Caco-2 (cell line): ENCODE data around the gene PRKAG2. TPM values are rescaled to one million over a fixed set of nuclear protein-coding genes. Genes with fewer than 3 reads are reported as not detected.

ENCODE experiments used
- BruUV-seq: library from RNA; stranded (reverse); fragments of 400-500 nt; replicated peaks from 2 replicates; lab custom pipeline; 2021; lab: Mats Ljungman, UMichigan
- CTCF ChIA-PET: fragments of 300-600 bp; sonication (Branson Sonifier 250); formaldehyde crosslinking; loops from one replicate; lab custom pipeline; 2022; ENCODE audit warnings: antibody characterized with exemption; lab: Charles Lee
- POLR2A ChIA-PET: fragments of 300-600 bp; sonication (Branson Sonifier 250); formaldehyde crosslinking; loops from one replicate; lab custom pipeline; 2022; ENCODE audit warnings: antibody characterized with exemption; lab: Charles Lee
- DNase-seq, 2 experiments: peaks; one replicate each; pipeline versions ENCODE4 v3.0.0 to v3.0.0-alpha.2; 2020 to 2022
- H3K27me3 ChIP-seq: replicated peaks from 2 replicates; pipeline ENCODE4 v1.6.0; 2011; ENCODE audit warnings: low read length; ENCODE audit not compliant: control insufficient read depth, insufficient read depth
- H3K36me3 ChIP-seq: 2 replicates; pipeline ENCODE4 v1.5.1; 2011; ENCODE audit warnings: low read length; ENCODE audit not compliant: control insufficient read depth, insufficient read depth
- H3K4me1 ChIP-seq: fragments of 250-450 bp; sonication (Bioruptor Pico); 2 replicates; pipeline ENCODE4 v1.5.1; 2020; ENCODE audit warnings: mild to moderate bottlenecking
- H3K4me3 ChIP-seq: 2 replicates; pipeline ENCODE4 v1.5.1; 2011; ENCODE audit warnings: low read depth, mild to moderate bottlenecking, control low read depth, low read length
- H3K9me3 ChIP-seq: fragments of 250-450 bp; sonication (Bioruptor Pico); 2 replicates; pipeline ENCODE4 v1.5.1; 2020; ENCODE audit warnings: mild to moderate bottlenecking, moderate library complexity
- H3K27ac Mint-ChIP-seq: one replicate; pipeline ENCODE4 v1.8.0; 2022; ENCODE audit warnings: mixed read lengths; ENCODE audit not compliant: unreplicated experiment
- H3K27me3 Mint-ChIP-seq: one replicate; pipeline ENCODE4 v1.8.0; 2022; ENCODE audit warnings: mixed read lengths; ENCODE audit not compliant: insufficient read depth, unreplicated experiment
- H3K36me3 Mint-ChIP-seq: one replicate; pipeline ENCODE4 v1.8.0; 2022; ENCODE audit warnings: mild to moderate bottlenecking, mixed read lengths; ENCODE audit not compliant: insufficient read depth, unreplicated experiment
- H3K4me1 Mint-ChIP-seq: one replicate; pipeline ENCODE4 v1.8.0; 2022; ENCODE audit warnings: low read depth, mixed read lengths; ENCODE audit not compliant: unreplicated experiment
- H3K4me3 Mint-ChIP-seq: one replicate; pipeline ENCODE4 v1.8.0; 2022; ENCODE audit warnings: mild to moderate bottlenecking, moderate library complexity, mixed read lengths; ENCODE audit not compliant: unreplicated experiment
- H3K9me3 Mint-ChIP-seq: one replicate; pipeline ENCODE4 v1.8.0; 2022; ENCODE audit warnings: mixed read lengths; ENCODE audit not compliant: unreplicated experiment
- intact Hi-C: fragments of 100-400 bp; cut with micrococcal nuclease; formaldehyde crosslinking; loops from one replicate; pipeline ENCODE4 v1.10.0; 2022; ENCODE audit not compliant: unreplicated experiment
- total RNA-seq: library from RNA; stranded (reverse); gene quantifications from 2 replicates; pipeline ENCODE4 v1.2.3, GENCODE V29; 2022
- TF ChIP-seq, protein P1 (sequence below), 2 experiments: fragments of 200-600 bp in 1 of 2; IDR thresholded peaks; 1 replicate in 1 of 2; 2 replicates in 1 of 2; pipeline versions ENCODE4 v1.5.1 to v1.8.0; 2011 to 2022; ENCODE audit warnings: antibody characterized with exemption in 1 of 2, control low read depth in 1 of 2, inconsistent platforms in 1 of 2, low read depth in 1 of 2, low read length in 1 of 2, mild to moderate bottlenecking in 1 of 2, moderate library complexity in 1 of 2; ENCODE audit not compliant: insufficient read depth in 1 of 2, severe bottlenecking in 1 of 2, unreplicated experiment in 1 of 2

Gene PRKAG2
- total RNA-seq, 1 experiment from 2014 or later: 15.9 TPM

DNA sequence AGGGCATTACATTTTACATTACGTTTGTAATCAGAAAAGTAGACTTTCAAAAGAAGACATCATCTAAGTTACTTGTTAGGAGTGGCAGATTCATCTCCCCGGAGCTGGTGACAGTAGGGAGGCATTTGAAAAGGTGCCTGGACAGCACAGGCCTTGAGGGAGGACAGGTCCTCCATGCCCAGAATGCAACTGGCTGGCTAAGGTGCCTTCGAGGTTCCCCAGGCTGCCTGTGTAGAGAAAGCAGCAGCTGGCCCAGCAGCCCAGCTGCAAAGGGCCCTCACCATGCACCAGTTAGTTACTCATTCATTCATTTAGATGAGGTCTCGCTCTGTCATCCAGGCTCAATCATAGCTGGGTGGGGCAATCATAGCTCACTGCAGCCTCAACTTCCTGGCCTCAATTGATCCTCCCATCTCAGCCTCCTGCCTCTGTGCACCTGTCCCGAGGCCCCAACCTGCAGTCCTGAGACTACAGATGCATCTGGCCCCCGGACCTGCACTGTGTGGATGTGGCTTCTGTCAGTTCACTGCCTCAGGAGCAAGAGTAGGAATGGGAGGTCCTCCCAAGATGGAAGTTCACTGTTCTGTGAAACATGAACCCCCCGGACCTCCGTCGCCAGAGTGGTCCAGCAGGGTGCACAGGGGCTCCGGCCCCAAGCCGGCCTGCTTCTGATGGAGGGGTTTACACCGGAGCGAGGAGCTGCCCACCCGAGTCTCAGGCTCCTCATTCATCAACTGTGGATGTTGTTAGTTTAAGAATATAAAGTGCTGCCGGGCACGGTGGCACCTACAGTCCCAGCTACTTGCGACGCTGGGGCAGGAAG is 36.6 kb downstream of the PRKAG2 start:
- BruUV-seq: no TSS peak
- H3K27ac Mint-ChIP-seq: no peak overlapping the region
- peaks cover 5% of the 10 kb centered on the region for H3K36me3 Mint-ChIP-seq
- H3K4me1 Mint-ChIP-seq: no peaks in the 10 kb centered on the region
- no peaks in the 10 kb centered on the region for H3K9me3 Mint-ChIP-seq
- Histone ChIP-seq H3K36me3 (no peaks in the 10 kb centered on the region), H3K4me1 (peaks cover 19% of the 10 kb centered on the region), H3K9me3 (no peaks in the 10 kb centered on the region), H3K27me3 (no peaks in the 10 kb centered on the region), H3K4me3 (no peak overlapping the region)
- no peaks in the 10 kb centered on the region for H3K27me3 Mint-ChIP-seq
- H3K4me3 Mint-ChIP-seq: no peak overlapping the region
- ChIA-PET POLR2A (no interaction called here), CTCF (no interaction called here)
- TF ChIP-seq, protein P1, sequence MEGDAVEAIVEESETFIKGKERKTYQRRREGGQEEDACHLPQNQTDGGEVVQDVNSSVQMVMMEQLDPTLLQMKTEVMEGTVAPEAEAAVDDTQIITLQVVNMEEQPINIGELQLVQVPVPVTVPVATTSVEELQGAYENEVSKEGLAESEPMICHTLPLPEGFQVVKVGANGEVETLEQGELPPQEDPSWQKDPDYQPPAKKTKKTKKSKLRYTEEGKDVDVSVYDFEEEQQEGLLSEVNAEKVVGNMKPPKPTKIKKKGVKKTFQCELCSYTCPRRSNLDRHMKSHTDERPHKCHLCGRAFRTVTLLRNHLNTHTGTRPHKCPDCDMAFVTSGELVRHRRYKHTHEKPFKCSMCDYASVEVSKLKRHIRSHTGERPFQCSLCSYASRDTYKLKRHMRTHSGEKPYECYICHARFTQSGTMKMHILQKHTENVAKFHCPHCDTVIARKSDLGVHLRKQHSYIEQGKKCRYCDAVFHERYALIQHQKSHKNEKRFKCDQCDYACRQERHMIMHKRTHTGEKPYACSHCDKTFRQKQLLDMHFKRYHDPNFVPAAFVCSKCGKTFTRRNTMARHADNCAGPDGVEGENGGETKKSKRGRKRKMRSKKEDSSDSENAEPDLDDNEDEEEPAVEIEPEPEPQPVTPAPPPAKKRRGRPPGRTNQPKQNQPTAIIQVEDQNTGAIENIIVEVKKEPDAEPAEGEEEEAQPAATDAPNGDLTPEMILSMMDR (IDR thresholded peaks at IDR 0.05; ENCODE audit: insufficient read depth in 1 of 2, low read depth in 1 of 2, low read length in 1 of 2, severe bottlenecking in 1 of 2, unreplicated experiment in 1 of 2): no peak
- intact Hi-C loops: no loop called here
- DNase-seq: no peak

DNA sequence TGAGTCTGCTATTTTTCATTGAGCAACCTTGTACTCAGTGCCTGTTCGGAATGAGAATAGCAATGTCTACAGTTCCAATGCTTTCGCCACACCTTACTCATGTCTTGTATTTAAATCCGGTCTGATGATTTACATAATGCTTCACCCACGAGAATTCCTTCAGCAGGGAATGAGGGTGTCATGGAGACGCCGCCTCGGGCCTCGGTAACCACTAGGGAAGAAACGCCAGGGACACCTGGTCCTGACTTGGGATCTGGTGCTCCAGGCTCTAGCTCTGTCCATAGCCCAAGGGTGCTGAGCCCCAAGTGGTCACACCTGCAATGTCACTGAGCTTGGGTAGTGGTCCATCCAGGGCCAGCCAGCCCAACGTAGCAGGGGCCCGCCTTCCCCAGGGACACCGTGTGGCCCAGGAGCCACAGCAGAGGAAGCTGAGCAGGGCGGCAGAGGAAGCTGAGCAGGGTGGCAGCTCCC is 37.4 kb downstream of the PRKAG2 start:
- H3K4me1 Mint-ChIP-seq: no peaks in the 10 kb centered on the region
- H3K27ac Mint-ChIP-seq: no peak overlapping the region
- no peaks in the 10 kb centered on the region for H3K27me3 Mint-ChIP-seq
- POLR2A ChIA-PET: no interaction called here
- no peaks in the 10 kb centered on the region for H3K9me3 Mint-ChIP-seq
- Histone ChIP-seq H3K9me3 (no peaks in the 10 kb centered on the region), H3K4me1 (peaks cover 12% of the 10 kb centered on the region), H3K4me3 (no peak overlapping the region), H3K36me3 (no peaks in the 10 kb centered on the region), H3K27me3 (no peaks in the 10 kb centered on the region)
- CTCF ChIA-PET: no interaction called here
- H3K4me3 Mint-ChIP-seq: no peak overlapping the region
- no peak for DNase-seq
- intact Hi-C loops: no loop called here
- TF ChIP-seq, protein P1 (IDR thresholded peaks at IDR 0.05; ENCODE audit: insufficient read depth in 1 of 2, low read depth in 1 of 2, low read length in 1 of 2, severe bottlenecking in 1 of 2, unreplicated experiment in 1 of 2): no peak
- no TSS peak for BruUV-seq
- H3K36me3 Mint-ChIP-seq: peaks cover 5% of the 10 kb centered on the region

DNA sequence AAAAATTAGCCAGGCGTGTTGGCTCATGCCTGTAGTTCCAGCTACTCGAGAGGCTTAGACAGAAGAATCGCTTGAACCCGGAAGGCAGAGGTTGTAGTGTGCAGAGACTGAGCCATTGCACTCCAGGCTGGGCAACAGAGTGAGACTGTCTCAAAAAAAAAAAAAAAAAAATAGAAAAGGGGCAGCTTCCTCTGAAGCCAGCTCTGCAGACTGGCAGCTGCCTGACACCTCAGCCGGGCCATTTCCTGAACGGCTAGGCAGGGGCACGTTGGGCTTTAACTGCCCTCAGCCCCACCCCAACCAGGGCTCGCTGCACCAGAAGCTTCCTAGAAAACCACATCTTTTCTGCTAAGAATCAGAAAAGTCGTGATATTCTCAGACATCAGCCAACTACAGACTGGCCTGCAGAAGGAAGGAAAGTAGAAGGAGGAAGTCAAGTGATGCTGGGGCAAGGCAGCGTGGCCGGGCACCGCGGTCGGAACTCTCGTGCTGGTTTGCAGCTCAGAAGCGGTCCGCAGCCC is 38.0 kb downstream of the PRKAG2 start:
- no peaks in the 10 kb centered on the region for H3K9me3 ChIP-seq
- Mint-ChIP-seq H3K4me3 (no peak overlapping the region), H3K27me3 (no peaks in the 10 kb centered on the region), H3K36me3 (peaks cover under 1% of the 10 kb centered on the region), H3K9me3 (no peaks in the 10 kb centered on the region), H3K27ac (no peak overlapping the region), H3K4me1 (no peaks in the 10 kb centered on the region)
- ChIA-PET POLR2A (no interaction called here), CTCF (no interaction called here)
- no peaks in the 10 kb centered on the region for H3K27me3 ChIP-seq
- H3K4me1 ChIP-seq: peaks cover 8% of the 10 kb centered on the region
- intact Hi-C loops: no loop called here
- H3K4me3 ChIP-seq: no peak overlapping the region
- TF ChIP-seq, protein P1 (IDR thresholded peaks at IDR 0.05; ENCODE audit: insufficient read depth in 1 of 2, low read depth in 1 of 2, low read length in 1 of 2, severe bottlenecking in 1 of 2, unreplicated experiment in 1 of 2): no peak
- no peak for DNase-seq
- no TSS peak for BruUV-seq
- H3K36me3 ChIP-seq: no peaks in the 10 kb centered on the region
